G401 (cell line): ENCODE data around the gene FANCD2. TPM values are rescaled to one million over a fixed set of nuclear protein-coding genes. Genes with fewer than 3 reads are reported as not detected.
"Not testable (repeated sequence)": the region's sequence is repeated elsewhere in the genome, so short reads cannot be mapped to it uniquely, and the experiment has no call there.

ENCODE experiments used
- DNase-seq: peaks from one replicate; pipeline ENCODE4 v3.0.0-alpha.2; 2015; ENCODE audit warnings: low spot score
- in situ Hi-C: cut with HindIII; loops from 2 replicates; pipeline ENCODE4 v1.10.0; 2016; ENCODE audit warnings: low sequenced_read_pairs, mixed read lengths
- total RNA-seq: library from RNA; depleted of rRNA; stranded (reverse); fragments of >200 nt; shearing (Covaris generic); gene quantifications from 2 replicates; pipeline ENCODE4 v1.2.3, GENCODE V29; 2014

FANCD2 gene
- total RNA-seq, 1 experiment from 2014 or later = 43.1 TPM

DNA sequence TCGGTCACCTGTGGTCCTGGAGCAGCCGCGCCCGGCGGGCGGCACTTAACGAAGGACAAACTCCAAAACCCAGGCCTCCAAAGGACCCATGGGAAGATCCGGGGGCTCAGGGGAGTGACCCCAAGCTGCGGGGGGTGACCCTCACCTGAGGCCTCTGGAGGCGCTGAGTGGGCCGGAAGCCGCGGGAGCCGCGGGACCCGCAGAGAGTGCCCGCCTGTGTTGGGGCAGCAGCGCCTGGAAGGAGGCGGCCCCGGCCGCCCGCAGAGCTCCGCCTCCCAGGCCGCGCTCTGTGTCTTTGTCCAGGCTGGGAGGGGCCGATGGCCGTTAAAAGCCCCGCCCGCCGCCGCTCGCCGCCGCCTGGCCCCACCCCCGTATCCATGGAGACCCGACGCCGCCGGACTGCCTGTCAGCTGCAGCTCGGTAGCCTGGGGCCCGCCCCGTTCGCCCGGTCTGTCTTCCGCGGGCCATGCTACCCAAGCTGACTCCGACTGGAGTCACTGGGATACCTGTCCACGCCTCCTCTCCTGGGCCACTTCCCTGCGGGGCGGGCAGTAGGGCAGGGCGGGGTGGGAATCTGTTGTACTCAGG, 15.3 kb upstream of the FANCD2 start:
- in situ Hi-C loops = no loop called here
- peak; percentile 95 for DNase-seq

DNA sequence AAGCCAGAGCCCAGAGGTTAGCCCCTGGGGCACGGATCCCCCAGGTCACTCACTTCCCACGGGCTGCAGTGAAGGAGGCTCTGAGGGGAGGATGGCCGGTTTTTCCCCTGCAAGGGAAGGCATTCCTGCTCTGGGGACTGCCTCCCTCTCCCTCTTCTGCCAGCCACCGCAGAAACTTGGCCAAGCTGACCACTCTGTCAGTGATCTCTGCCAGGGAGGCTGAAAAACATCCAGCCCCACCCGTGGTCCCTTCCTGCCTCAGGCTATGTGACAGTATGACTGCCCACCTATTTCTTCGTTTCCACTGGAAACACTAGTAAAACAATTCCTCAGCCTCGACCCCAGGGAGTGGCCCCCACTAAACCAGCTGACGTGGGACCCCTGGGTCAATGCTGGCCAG, 14.6 kb upstream of the FANCD2 start:
- in situ Hi-C loops = no loop called here
- DNase-seq = peak; percentile 14

DNA sequence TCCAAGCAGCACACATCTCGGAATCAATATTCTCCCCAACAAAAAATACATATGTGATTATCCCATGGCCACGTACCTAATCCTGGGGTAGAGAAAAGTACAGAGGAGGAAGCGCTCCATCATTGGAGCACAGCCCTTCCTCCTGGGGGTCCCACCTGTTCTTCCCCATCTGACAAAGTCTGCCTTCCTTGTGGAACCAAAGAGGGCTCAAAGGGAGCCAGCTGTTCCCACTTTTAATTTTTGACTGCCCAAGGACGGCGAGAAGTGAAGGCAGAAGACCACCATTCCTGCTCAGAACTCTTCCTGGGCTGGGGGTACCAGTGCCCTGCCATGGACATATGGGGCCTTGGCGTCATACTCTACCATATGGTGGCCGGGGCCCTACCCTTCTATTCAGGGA, 14.1 kb upstream of the FANCD2 start:
- DNase-seq = no peak
- in situ Hi-C loops = no loop called here

DNA sequence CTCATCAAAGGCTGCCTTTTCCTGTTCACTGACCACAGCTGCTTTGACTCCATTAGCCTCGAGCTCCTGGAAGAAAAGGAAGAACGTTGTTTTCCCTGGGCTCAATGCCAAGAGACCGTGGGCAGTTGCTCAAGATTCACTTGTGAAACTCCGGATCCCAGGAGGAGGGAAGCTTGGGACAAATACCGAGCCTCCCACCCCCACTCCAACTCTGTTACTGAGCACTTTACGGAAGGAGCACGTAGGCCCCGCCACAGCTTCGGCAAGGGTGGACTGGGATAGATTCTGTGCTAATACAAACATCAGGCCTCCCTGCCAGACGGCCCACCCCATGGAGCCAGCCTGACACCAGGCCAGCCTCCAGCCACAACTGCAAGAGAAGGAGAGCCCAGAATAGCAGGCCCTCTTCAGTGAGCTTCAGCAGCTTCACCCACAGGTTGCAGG, 10.8 kb upstream of the FANCD2 start:
- DNase-seq = peak; percentile 36

DNA sequence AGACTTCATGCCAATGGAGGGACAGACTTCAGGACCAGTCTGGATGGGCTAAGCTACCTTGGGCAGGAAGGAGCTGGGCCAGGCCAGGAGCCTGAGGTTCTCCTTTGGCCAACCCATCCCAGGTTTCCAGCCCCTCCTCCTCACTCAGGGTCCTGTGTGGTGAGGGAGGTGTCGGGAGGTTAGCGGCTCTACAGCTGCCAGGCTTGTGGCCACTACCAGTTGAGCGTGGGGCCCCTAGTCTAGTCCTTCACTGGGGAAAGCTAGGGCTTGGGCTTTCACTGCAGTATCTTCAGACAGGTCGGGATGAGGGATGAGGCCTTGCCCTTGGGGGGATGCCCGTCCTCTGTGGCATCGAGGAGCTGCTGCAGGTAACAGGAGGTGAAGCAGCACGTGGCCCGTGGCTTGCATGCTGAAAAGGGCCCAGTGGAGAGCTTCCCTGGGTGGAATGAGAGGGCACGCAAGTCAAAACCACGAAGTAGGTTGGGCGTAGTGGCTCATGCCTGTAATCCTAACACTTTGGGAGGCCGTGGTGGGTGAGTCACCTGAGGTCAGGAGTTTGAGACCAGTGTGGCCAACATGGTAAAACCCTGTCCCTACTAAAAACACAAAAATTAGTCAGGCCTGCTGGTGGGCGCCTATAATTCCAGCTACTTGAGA, 8.5 kb upstream of the FANCD2 start:
- no peak for DNase-seq
- in situ Hi-C loops = no loop called here

More for the DNA sequence above, 10.8 kb upstream of the FANCD2 start:
- in situ Hi-C loops = no loop called here

DNA sequence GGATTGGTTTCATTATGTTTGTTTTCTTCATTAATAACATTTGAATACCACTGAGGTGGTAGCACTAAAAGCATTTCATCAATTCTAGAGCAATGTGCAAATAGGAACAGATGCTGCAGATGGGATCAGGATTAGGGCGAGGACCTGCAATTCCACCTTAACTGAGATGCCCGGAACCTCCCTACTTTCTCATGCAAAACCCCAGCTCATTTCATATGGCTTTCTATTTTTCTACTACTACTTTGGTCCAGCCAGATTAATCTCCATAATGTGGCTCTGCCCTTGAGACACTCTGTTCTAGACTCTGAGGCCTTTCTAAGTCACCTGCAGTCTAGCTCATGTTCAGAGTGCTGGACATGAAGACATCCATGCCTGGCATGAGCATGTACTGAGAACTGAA, 7.4 kb upstream of the FANCD2 start:
- in situ Hi-C loops, DNase-seq: not testable (repeated sequence)

DNA sequence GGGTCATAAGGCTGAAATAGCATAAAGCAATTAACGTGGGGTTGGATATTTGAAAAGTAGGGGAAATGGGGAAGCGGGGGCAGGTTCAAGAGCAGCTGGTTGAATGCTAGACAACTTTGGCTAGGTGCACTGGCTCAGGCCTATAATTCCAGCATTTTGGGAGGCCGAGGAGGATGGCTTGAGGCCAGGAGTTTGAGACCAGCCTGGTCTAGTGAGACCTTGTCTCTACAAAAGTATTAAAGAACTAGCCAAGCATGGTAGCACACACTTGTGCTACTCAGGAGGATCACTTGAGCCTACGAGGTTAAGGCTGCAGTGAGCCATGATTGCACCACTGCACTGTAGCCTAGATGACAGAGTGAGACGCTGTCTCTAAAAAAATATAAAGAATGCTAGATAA, 6.9 kb upstream of the FANCD2 start:
- in situ Hi-C loops = no loop called here
- DNase-seq = no peak

DNA sequence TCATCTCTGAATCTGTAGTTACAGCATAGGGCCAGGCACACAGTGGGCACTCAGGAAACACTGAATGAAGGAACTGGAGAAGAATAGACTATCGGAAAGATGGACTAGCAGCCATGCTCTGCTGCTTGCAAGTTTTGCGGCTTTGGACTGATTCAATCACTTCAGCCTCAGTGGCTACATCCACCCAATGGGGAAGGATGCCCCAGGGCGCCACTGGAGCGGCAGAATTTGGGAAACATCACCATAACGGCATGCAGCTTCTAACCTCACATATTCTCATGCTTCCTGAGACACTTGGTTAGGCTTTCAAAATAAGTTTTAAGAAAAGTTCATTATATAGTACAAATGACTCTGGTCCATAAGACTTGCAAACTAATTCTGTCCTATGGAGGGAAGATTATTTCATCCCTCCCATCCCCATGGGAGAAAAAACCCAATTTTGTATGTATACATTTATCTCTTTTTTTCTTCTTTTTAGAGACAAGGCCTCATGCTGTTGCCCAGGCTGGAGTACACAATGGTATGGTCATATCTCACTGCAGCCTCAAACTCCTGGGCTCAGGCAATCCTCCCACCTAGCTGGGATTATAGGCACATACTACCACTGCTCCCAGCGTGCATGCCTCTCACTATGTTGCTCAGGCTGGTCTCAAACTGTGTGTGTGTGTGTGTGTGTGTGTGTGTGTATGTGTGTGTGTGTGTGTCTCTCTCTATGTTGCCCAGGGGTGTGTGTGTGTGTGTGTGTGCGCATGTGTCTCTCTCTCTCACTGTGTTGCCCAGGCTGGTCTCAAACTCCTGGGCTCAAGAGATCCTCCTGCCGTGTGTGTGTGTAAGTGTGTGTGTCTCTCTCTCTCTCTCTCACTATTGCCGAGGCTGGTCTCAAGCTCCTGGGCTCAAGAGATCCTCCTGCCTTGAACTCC, 4.1 kb upstream of the FANCD2 start:
- in situ Hi-C loops = no loop called here
- DNase-seq = no peak

DNA sequence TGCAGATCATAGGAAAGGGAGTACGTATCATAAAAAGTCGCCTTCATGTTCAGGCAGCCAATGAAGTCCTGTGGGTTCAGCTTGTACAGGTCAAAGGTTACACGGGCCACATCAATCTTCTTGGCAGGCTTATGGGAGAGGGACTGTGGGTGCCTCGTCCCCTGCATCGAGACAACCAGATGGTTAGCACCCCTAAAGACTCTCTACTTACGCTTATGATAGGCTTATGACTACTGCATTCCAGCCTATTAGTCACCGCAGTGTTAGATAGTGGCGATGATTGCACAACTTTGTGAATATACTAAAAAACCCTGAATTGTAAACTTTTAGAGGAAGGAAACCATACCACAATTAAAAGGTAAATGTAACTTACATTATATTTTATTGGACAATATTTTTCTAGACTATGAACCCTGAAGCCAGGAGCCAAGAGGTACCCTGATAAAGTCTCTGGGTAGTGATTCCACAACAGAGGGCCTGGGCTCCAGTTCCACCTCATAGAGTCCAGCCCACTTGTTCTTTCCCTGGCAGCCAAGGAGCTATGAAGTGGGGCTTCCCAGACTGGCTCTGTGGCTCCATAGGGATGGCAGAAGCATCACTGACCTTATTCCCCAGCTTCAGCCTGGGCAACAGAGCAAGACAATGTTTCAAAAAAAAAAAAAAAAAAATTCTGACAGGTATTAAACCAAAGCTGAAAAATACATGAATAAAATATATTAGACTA, 2.5 kb upstream of the FANCD2 start:
- in situ Hi-C loops = no loop called here
- no peak for DNase-seq

DNA sequence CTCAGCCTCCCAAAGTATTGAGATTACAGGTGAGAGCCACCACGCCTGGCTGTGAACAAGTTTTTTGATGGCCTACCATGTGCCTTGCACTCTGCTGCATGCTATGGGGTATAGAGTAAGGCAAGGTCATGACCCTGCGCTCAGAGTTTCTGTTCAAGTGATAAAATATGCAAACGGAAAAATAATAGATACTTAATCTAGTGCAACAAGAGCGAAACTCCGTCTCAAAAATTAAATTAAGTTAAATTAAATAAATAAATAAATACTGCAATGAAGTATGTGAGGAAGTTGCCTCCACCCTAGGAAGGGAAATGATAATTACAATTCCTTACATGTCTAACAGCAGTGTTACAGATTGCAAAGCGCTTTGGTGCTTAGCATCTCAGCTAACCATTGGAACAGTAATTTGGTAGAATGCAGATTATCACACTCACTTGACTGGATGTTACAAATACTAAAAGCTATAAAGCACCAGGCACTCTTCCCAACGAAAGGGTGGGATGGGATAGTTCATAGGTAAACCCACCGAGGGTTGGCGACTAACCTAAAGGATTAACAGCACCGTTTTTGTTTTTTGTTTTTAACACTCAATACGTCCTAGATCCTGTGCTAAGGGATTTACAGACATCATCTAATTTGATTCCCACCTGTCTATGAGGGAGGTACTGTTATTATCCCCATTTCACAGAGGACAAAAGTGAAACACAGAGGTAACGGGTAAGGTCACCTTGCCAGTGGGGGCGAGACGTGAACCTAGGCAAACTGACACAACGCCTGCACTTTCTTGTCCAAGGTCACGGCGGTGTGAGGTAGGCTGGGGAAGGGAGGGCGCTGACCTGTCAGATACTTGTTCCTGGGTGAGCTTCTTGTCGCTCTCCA, 793 bp upstream of the FANCD2 start:
- in situ Hi-C loops = no loop called here
- no peak for DNase-seq

DNA sequence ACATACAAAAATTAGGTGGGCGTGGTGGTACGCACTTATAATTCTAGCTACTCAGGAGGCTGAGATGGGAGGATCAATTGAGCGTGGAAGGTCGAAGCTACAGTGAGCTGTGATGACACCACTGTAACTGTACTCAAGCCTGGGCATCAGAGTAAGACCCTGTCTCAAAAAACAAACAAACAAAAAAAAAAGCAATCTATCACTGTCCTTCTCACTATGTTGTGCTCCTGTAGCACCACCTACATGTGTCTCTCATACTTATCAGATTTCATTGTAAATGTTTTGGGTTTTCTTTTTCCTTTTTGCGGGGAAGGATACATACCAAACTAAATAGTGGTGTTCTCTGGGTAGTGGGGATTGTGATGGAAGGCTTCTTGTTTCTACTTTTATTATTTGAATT, 14.8 kb downstream of the FANCD2 start:
- DNase-seq = no peak
- in situ Hi-C loops = no loop called here

DNA sequence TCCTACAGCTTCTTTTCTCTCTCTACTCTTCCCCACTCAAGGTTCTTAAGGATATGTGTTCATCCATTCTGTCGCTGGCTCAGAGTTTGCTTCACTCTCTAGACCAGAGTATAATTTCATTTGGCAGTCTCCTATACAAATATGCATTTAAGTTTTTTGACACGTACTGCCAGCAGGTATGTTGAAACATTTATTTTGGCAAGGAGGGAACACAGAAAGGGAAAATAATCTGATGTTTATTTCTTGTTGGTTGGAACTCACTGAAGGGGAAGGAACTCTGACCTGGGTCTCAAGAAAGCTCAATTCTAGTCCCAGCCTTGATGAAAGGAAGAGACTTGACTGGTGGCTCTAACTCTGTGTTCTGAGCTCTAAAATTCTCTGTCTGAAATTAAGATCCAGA, 21.6 kb downstream of the FANCD2 start:
- DNase-seq = no peak
- in situ Hi-C loops = no loop called here

DNA sequence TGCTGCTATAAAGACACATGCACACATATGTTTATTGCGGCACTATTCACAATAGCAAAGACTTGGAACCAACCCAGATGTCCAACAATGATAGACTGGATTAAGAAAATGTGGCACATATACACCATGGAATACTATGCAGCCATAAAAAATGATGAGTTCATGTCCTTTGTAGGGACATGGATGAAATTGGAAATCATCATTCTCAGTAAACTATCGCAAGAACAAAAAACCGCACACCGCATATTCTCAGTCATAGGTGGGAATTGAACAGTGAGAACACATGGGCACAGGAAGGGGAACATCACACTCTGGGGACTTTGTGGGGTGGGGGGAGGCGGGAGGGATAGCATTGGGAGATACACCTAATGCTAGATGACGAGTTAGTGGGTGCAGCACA, 26.8 kb downstream of the FANCD2 start:
- in situ Hi-C loops, DNase-seq: not testable (repeated sequence)

DNA sequence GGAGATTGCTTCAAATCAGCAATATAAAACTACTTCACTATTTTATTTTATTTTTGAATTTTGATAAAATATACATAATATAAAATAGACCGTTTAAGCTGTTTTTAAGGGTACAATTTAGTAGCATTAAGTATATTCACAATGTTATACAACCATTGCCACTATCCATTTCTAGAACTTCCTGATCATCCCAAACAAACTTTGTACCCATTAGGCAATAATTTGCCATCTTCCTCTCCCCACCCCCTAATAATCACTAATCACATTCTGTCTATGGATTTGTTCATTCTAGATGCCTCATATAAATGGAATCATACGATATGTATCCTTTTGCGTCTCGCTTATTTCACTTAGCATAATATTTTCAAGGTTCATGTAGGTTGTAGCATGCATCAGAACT, 28.9 kb downstream of the FANCD2 start:
- in situ Hi-C loops = no loop called here
- no peak for DNase-seq

DNA sequence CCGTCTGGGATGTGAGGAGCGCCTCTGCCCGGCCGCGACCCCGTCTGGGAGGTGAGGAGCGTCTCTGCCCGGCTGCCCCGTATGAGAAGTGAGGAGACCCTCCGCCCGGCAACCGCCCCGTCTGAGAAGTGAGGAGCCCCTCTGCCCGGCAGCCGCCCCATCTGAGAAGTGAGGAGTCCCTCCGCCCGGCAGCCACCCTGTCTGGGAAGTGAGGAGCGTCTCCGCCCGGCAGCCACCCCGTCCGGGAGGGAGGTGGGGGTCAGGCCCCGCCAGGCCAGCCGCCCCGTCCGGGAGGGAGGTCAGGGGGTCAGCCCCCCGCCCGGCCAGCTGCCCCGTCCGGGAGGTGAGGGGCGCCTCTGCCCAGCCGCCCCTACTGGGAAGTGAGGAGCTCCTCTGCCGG, 43.8 kb downstream of the FANCD2 start:
- DNase-seq, in situ Hi-C loops: not testable (repeated sequence)

DNA sequence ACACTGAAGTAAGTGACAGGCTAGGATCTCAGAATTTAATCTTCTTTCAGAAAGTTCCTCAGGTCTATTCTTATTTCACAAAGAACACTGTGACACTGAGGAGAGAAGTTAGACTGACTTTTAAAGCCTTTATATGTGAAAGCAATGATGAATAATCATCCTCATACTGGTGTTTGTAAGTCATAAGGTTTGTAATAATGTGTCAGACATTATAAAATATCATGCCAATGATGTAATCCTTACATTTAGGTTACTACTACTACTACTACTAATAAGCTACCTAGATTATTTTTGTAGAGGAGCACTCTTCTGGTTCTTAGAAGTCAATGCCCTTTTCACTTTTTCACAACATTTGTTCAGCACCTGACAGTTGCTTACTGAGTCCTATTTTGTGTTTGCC, 48.4 kb downstream of the FANCD2 start:
- DNase-seq = no peak
- in situ Hi-C loops = no loop called here

DNA sequence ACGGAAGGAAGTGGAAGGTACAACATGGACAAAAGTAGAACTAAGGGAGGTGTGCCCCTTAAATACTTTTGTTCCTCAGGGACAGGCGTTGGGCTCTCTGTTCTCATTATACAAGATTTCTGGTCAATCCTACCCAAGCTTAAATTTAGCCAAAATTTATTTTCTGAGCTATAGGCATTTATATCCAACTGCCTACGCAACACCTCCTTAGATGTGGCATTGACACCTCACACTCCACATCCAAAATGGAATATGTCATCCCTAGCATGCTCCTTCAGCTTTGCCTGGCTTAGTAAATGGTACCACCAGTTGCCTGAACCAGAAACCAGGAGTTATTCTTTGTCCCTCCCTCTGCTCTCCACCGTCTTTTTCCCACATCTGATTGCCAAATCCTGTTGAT, 55.6 kb downstream of the FANCD2 start:
- in situ Hi-C loops = no loop called here
- no peak for DNase-seq

DNA sequence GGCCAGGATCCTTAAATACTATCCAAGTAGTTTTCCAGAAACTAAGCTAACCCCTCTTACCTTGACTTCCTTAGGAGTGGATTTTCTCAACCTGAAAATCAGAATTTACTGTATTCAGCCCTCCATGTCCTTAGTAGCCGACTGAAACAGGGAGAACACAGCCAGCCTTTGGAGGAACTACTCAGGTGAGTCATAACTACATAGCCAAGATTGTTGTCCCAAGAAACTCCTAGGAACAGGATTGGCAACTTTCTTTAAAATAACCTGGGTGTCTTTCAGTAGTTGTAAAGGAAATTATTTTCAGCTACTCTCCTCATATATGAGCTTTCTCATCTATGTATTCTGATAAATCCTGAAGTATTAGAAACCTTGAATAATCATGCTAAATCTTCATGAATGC, 59.5 kb downstream of the FANCD2 start:
- in situ Hi-C loops = no loop called here
- DNase-seq = no peak

DNA sequence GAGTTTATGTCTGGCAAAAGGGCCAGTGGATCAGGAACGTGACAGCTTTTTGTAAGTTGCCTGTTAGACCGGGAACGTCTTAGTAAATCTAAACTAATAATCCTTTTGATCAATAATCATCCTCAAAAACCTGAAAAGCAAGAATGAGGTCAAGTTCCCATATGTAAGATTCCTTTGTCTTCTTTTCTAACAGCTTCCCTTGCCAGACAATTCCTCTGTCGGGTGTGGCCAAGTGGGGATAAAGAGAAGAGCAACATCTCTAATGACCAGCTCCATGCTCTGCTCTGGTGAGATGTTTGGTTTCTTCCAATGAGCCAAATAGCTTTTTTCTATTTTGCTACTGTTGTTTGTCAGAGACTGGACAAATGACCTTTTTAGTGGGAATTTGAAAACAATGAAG, 62.0 kb downstream of the FANCD2 start:
- no peak for DNase-seq
- in situ Hi-C loops = no loop called here
